CD4-positive, alpha-beta memory T cell (primary cell): ENCODE results near the gene DMRT1. TPM values are rescaled to one million over a fixed set of nuclear protein-coding genes. Genes with fewer than 3 reads are reported as not detected.

Experiments used
- CTCF ChIA-PET: fragments of 350-600 bp; sonication (Branson Sonifier 250); formaldehyde crosslinking; loops from one replicate; lab custom pipeline; 2021; ENCODE audit warnings: inconsistent platforms; ENCODE audit not compliant: partially characterized antibody; lab: Charles Lee
- POLR2A ChIA-PET: fragments of 350-600 bp; sonication (Branson Sonifier 250); formaldehyde crosslinking; loops from one replicate; lab custom pipeline; 2021; ENCODE audit not compliant: partially characterized antibody; lab: Charles Lee
- DNase-seq, 5 donors: peaks; one replicate each; pipeline versions ENCODE4 v3.0.0 to v3.0.0-alpha.2; 2020 to 2022; ENCODE audit warnings: mixed read lengths in 1 of 5
- H3K27ac ChIP-seq: one replicate; pipeline ENCODE4 v1.7.0; 2013; ENCODE audit warnings: low read depth, low read length
- H3K27me3 ChIP-seq: 2 replicates; pipeline ENCODE4 v1.7.0; 2013; ENCODE audit warnings: mild to moderate bottlenecking, low read length, moderate library complexity; ENCODE audit not compliant: insufficient read depth
- H3K36me3 ChIP-seq: 2 replicates; pipeline ENCODE4 v1.7.0; 2013; ENCODE audit warnings: mild to moderate bottlenecking, low read length, moderate library complexity; ENCODE audit not compliant: insufficient read depth
- H3K4me1 ChIP-seq: 2 replicates; pipeline ENCODE4 v1.7.0; 2013; ENCODE audit warnings: mild to moderate bottlenecking, low read length, moderate library complexity; ENCODE audit not compliant: insufficient read depth
- H3K4me3 ChIP-seq, 2 donors: one replicate each; pipeline ENCODE4 v1.7.0; 2013; ENCODE audit warnings: low read length in 2 of 2, mild to moderate bottlenecking in 1 of 2
- H3K9me3 ChIP-seq, 2 donors: one replicate each; pipeline ENCODE4 v1.7.0; 2013; ENCODE audit warnings: low read length in 2 of 2, control low read depth in 1 of 2; ENCODE audit not compliant: control insufficient read depth in 1 of 2
- H3K27ac Mint-ChIP-seq, 7 donors: one replicate each; pipeline ENCODE4 v1.8.0; 2020 to 2021; ENCODE audit warnings: mixed read lengths in 7 of 7, mild to moderate bottlenecking in 6 of 7, inconsistent platforms in 3 of 7, moderate library complexity in 3 of 7
- H3K27me3 Mint-ChIP-seq, 2 donors: one replicate each; pipeline ENCODE4 v1.8.0; 2020 to 2021; ENCODE audit warnings: mixed read lengths in 2 of 2
- H3K36me3 Mint-ChIP-seq, 2 donors: one replicate each; pipeline ENCODE4 v1.8.0; 2020 to 2021; ENCODE audit warnings: mixed read lengths in 2 of 2, inconsistent platforms in 1 of 2, mild to moderate bottlenecking in 1 of 2
- H3K4me1 Mint-ChIP-seq, 4 donors: one replicate each; pipeline ENCODE4 v1.8.0; 2020 to 2021; ENCODE audit warnings: mixed read lengths in 4 of 4, mild to moderate bottlenecking in 1 of 4
- H3K4me3 Mint-ChIP-seq, 8 donors: one replicate each; pipeline ENCODE4 v1.8.0; 2020 to 2021; ENCODE audit warnings: mixed read lengths in 8 of 8, mild to moderate bottlenecking in 7 of 8, moderate library complexity in 6 of 8, inconsistent platforms in 3 of 8
- H3K9me3 Mint-ChIP-seq, 8 donors: one replicate each; pipeline ENCODE4 v1.8.0; 2020 to 2021; ENCODE audit warnings: mixed read lengths in 8 of 8, mild to moderate bottlenecking in 5 of 8, inconsistent platforms in 3 of 8, moderate library complexity in 1 of 8
- intact Hi-C: fragments of 100-400 bp; cut with micrococcal nuclease; formaldehyde crosslinking; loops from one replicate; pipeline ENCODE4 v1.15.1; 2023
- polyA plus RNA-seq, 2 donors: library from polyadenylated mRNA; unstranded; fragments of 300-500 nt; fragmentation: Illumina TruSeq; gene quantifications; one replicate each; pipeline ENCODE4 v1.2.3, GENCODE V29; 2021
- total RNA-seq, 2 experiments: library from RNA; stranded (reverse); gene quantifications; one replicate each; pipeline ENCODE4 v1.2.3, GENCODE V29; 2021

Gene DMRT1
- total and polyA plus RNA-seq, 4 experiments from 2014 or later, result not detected

- H3K36me3 Mint-ChIP-seq, result peaks cover 0 to 5% of the 10 kb centered on the region in 2 donors
- H3K27me3 Mint-ChIP-seq, result peaks cover 20 to 29% of the 10 kb centered on the region in 2 donors
- POLR2A ChIA-PET, result no interaction called here
- H3K4me3 Mint-ChIP-seq, result no peak overlapping the region
- no peaks in the 10 kb centered on the region for H3K36me3 ChIP-seq
- intact Hi-C loops, result no loop called here
- H3K4me1 ChIP-seq, result no peaks in the 10 kb centered on the region
- DNase-seq, result no peak
- no peaks in the 10 kb centered on the region for H3K4me1 Mint-ChIP-seq
- H3K9me3 Mint-ChIP-seq, result peaks cover 6 to 19% (median 11%) of the 10 kb centered on the region in 8 donors
- CTCF ChIA-PET, result no interaction called here
- no peak overlapping the region for H3K27ac ChIP-seq
- H3K9me3 ChIP-seq, result no peaks in the 10 kb centered on the region
- H3K27ac Mint-ChIP-seq, result no peak overlapping the region
- peaks cover 1% of the 10 kb centered on the region for H3K27me3 ChIP-seq
- H3K4me3 ChIP-seq, result no peak overlapping the region
These were observed 101.5 kb downstream of the DMRT1 start for GRCh38 chr9:942805-943580.

DNA sequence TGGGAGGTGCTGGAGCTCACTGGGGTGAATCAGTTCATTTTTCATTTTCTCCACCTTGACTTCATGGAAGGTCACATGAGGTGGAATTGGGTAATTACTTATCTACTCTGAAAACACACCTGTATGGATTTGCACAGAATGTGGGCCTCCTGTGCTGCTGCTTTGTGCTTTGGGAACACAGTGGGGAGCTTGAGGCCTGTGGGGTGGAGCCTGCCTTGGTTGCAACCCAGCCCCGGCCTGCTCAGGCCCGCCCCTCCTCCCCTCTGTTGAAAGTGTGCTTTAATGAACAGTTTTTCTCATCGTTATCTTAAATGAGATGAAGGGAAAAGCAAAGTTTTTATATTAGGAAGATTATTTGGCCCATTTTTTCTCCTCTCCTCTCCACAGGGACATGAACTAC, 106.5 kb downstream of the DMRT1 start:
- ChIA-PET POLR2A (no interaction called here), CTCF (interaction anchor here (1.7 kb wide), 1 partner anchor 47 kb away, joined by 3 read pairs; no protein-coding TSS in a partner anchor)
- no peaks in the 10 kb centered on the region for H3K4me1 ChIP-seq
- H3K4me1 Mint-ChIP-seq, result no peaks in the 10 kb centered on the region
- H3K9me3 ChIP-seq, result no peaks in the 10 kb centered on the region
- intact Hi-C loops, result no loop called here
- H3K9me3 Mint-ChIP-seq, result no peaks in the 10 kb centered on the region
- peaks cover 6% of the 10 kb centered on the region for H3K27me3 ChIP-seq
- H3K4me3 Mint-ChIP-seq, result no peak overlapping the region
- no peak overlapping the region for H3K27ac Mint-ChIP-seq
- DNase-seq, result no peak
- no peak overlapping the region for H3K4me3 ChIP-seq
- no peaks in the 10 kb centered on the region for H3K36me3 Mint-ChIP-seq
- H3K27me3 Mint-ChIP-seq, result peaks cover 27 to 34% of the 10 kb centered on the region in 2 donors
- H3K36me3 ChIP-seq, result no peaks in the 10 kb centered on the region
- H3K27ac ChIP-seq, result no peak overlapping the region

DNA sequence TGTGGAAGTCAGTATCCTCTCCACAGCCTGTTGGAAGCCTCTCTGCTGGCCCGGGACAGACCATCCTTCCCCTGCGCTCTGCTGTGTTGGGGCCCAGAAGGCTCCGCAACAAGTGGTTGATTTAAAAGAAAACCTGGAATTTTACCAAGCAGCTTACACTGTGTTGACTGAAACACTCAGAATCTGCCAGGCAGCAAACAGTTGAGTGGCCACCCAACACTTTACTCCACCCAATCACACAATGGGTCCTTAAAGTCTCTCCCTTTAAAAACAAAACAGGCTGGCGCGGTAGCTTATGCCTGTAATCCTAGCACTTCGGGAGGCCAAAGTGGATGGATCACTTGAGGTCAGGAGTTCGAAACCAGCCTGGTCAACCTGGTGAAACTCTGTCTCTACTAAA, 107.0 kb downstream of the DMRT1 start:
- H3K27me3 ChIP-seq, result peaks cover 6% of the 10 kb centered on the region
- H3K4me3 ChIP-seq, result no peak overlapping the region
- POLR2A ChIA-PET, result no interaction called here
- H3K27ac ChIP-seq, result no peak overlapping the region
- no peaks in the 10 kb centered on the region for H3K4me1 Mint-ChIP-seq
- H3K9me3 Mint-ChIP-seq, result no peaks in the 10 kb centered on the region
- no peaks in the 10 kb centered on the region for H3K9me3 ChIP-seq
- peaks cover 26 to 33% of the 10 kb centered on the region in 2 donors for H3K27me3 Mint-ChIP-seq
- no peak overlapping the region for H3K4me3 Mint-ChIP-seq
- no peaks in the 10 kb centered on the region for H3K4me1 ChIP-seq
- no peak overlapping the region for H3K27ac Mint-ChIP-seq
- intact Hi-C loops, result no loop called here
- CTCF ChIA-PET, result no interaction called here
- no peaks in the 10 kb centered on the region for H3K36me3 Mint-ChIP-seq
- H3K36me3 ChIP-seq, result no peaks in the 10 kb centered on the region
- no peak for DNase-seq

GRCh38 chr9:950139-950538, 108.6 kb downstream of the DMRT1 start:
- Mint-ChIP-seq H3K27ac (no peak overlapping the region), H3K4me3 (no peak overlapping the region), H3K27me3 (peaks cover 26 to 33% of the 10 kb centered on the region in 2 donors), H3K4me1 (no peaks in the 10 kb centered on the region), H3K36me3 (no peaks in the 10 kb centered on the region), H3K9me3 (no peaks in the 10 kb centered on the region)
- Histone ChIP-seq H3K27me3 (peaks cover 6% of the 10 kb centered on the region), H3K4me3 (no peak overlapping the region), H3K4me1 (no peaks in the 10 kb centered on the region), H3K36me3 (no peaks in the 10 kb centered on the region), H3K9me3 (no peaks in the 10 kb centered on the region), H3K27ac (no peak overlapping the region)
- intact Hi-C loops, result no loop called here
- CTCF ChIA-PET, result no interaction called here
- POLR2A ChIA-PET, result no interaction called here
- DNase-seq, result no peak

DNA sequence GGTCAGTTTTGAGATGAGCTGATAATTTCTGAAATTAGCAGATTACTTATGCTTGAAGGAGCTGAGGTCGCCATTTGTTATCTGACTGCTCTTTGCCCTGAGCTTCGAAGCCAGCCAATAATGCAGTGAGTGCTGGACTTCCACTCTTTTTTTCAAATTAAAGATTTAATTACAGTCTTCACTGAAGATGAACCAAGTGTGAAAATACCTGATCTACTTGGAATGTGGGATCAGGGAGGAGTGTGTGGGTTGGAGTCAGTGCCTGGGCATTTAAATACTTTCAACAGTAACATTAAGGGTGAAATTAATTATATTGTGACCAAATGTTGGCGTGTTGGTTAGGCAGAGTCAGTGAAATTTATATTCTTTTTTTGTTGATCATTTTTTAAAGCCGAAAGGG, 111.0 kb downstream of the DMRT1 start:
- Mint-ChIP-seq H3K36me3 (no peaks in the 10 kb centered on the region), H3K27ac (no peak overlapping the region), H3K27me3 (peaks cover 18 to 31% of the 10 kb centered on the region in 2 donors), H3K9me3 (no peaks in the 10 kb centered on the region), H3K4me3 (no peak overlapping the region), H3K4me1 (no peaks in the 10 kb centered on the region)
- Histone ChIP-seq H3K9me3 (no peaks in the 10 kb centered on the region), H3K27ac (no peak overlapping the region), H3K4me3 (no peak overlapping the region), H3K27me3 (peaks cover 6% of the 10 kb centered on the region), H3K36me3 (no peaks in the 10 kb centered on the region), H3K4me1 (no peaks in the 10 kb centered on the region)
- intact Hi-C loops, result no loop called here
- DNase-seq, result no peak
- ChIA-PET CTCF (interaction anchor here (1.1 kb wide), 1 partner anchor 11 kb away, joined by 4 read pairs; no protein-coding TSS in a partner anchor), POLR2A (no interaction called here)

DNA sequence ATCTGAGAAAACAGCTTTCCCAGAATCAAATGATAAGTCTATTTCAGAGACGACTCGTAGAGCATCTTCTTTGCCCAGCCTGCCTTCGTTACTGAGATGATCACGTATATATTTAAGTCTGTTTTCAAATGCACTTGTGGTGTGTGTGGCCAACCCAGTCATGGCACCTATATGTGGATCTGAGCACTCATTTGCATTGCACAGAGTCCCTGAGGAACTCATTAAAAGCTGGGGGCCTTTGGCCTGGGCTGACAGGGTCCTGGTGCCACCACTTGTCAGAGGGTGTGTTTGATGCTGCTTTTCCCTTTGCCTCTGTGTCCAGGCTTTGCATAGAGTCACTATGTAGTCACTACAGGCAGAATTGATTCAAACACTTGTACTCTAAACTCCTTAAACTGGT, 117.6 kb downstream of the DMRT1 start:
- H3K27ac ChIP-seq, result no peak overlapping the region
- no peak overlapping the region for H3K4me3 ChIP-seq
- intact Hi-C loops, result no loop called here
- no peaks in the 10 kb centered on the region for H3K27me3 ChIP-seq
- Mint-ChIP-seq H3K27ac (no peak overlapping the region), H3K9me3 (peaks cover 0 to 2% (median 0%) of the 10 kb centered on the region in 8 donors), H3K27me3 (peaks cover 23 to 28% of the 10 kb centered on the region in 2 donors), H3K4me1 (no peaks in the 10 kb centered on the region), H3K4me3 (no peak overlapping the region), H3K36me3 (no peaks in the 10 kb centered on the region)
- ChIA-PET CTCF (no interaction called here), POLR2A (no interaction called here)
- no peaks in the 10 kb centered on the region for H3K9me3 ChIP-seq
- H3K4me1 ChIP-seq, result no peaks in the 10 kb centered on the region
- no peak for DNase-seq
- H3K36me3 ChIP-seq, result no peaks in the 10 kb centered on the region

- POLR2A ChIA-PET, result no interaction called here
- CTCF ChIA-PET, result no interaction called here
- H3K9me3 Mint-ChIP-seq, result peaks cover 0 to 2% (median 0%) of the 10 kb centered on the region in 8 donors
- Histone ChIP-seq H3K4me1 (no peaks in the 10 kb centered on the region), H3K27me3 (peaks cover 3% of the 10 kb centered on the region), H3K27ac (no peak overlapping the region), H3K9me3 (no peaks in the 10 kb centered on the region), H3K4me3 (no peak overlapping the region), H3K36me3 (no peaks in the 10 kb centered on the region)
- H3K36me3 Mint-ChIP-seq, result no peaks in the 10 kb centered on the region
- peaks cover 30 to 35% of the 10 kb centered on the region in 2 donors for H3K27me3 Mint-ChIP-seq
- no peak overlapping the region for H3K27ac Mint-ChIP-seq
- intact Hi-C loops, result no loop called here
- H3K4me1 Mint-ChIP-seq, result no peaks in the 10 kb centered on the region
- no peak overlapping the region for H3K4me3 Mint-ChIP-seq
- DNase-seq, result no peak
These were observed 118.4 kb downstream of the DMRT1 start for GRCh38 chr9:959914-960313.
